ENCODE data around the gene PCSK5.

The PCSK5 gene

DNA sequence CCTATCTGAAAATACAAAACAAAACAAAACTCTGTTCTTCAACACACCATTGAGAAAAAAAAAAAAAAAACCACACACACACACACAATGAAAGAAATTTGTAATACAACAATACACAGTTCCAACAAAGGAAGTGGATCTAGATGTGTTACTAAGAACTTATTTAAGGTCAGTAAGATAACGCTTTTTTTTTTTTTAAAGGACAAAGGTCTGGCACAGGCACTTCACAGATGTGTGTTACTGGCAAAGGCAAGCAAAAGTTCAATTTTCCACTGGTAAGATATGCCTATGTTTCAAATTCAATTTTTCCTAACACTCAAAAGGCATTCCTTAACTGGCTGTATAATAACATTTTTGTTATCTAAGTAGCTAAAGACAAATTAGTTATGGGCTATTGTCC is 500.2 kb downstream of the PCSK5 start:
- no peak for TF ChIP-seq YY1 (IDR thresholded peaks at IDR 0.05; ENCODE audit: low read depth)
- no peak for TF ChIP-seq NFIC (IDR thresholded peaks at IDR 0.05)
- no peak for TF ChIP-seq CREB1 (IDR thresholded peaks at IDR 0.05; ENCODE audit: low read depth)
- TF ChIP-seq FOXM1 (IDR thresholded peaks at IDR 0.05; ENCODE audit: borderline replicate concordance, low read depth): no peak
- TF ChIP-seq RAD21 (IDR thresholded peaks at IDR 0.05; ENCODE audit: low read depth): no peak
- no peak for TF ChIP-seq TEAD4 (IDR thresholded peaks at IDR 0.05)
- TF ChIP-seq EP300 (IDR thresholded peaks at IDR 0.05; ENCODE audit: borderline replicate concordance): no peak
- no peak for TF ChIP-seq TAF1 (IDR thresholded peaks at IDR 0.05; ENCODE audit: low read depth)
- no peak for TF ChIP-seq CEBPB (IDR thresholded peaks at IDR 0.05)
- no peak for TF ChIP-seq EGR1 (IDR thresholded peaks at IDR 0.05)
- TF ChIP-seq, protein P1, sequence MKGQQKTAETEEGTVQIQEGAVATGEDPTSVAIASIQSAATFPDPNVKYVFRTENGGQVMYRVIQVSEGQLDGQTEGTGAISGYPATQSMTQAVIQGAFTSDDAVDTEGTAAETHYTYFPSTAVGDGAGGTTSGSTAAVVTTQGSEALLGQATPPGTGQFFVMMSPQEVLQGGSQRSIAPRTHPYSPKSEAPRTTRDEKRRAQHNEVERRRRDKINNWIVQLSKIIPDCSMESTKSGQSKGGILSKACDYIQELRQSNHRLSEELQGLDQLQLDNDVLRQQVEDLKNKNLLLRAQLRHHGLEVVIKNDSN (IDR thresholded peaks at IDR 0.05): no peak
- TF ChIP-seq, protein P2, sequence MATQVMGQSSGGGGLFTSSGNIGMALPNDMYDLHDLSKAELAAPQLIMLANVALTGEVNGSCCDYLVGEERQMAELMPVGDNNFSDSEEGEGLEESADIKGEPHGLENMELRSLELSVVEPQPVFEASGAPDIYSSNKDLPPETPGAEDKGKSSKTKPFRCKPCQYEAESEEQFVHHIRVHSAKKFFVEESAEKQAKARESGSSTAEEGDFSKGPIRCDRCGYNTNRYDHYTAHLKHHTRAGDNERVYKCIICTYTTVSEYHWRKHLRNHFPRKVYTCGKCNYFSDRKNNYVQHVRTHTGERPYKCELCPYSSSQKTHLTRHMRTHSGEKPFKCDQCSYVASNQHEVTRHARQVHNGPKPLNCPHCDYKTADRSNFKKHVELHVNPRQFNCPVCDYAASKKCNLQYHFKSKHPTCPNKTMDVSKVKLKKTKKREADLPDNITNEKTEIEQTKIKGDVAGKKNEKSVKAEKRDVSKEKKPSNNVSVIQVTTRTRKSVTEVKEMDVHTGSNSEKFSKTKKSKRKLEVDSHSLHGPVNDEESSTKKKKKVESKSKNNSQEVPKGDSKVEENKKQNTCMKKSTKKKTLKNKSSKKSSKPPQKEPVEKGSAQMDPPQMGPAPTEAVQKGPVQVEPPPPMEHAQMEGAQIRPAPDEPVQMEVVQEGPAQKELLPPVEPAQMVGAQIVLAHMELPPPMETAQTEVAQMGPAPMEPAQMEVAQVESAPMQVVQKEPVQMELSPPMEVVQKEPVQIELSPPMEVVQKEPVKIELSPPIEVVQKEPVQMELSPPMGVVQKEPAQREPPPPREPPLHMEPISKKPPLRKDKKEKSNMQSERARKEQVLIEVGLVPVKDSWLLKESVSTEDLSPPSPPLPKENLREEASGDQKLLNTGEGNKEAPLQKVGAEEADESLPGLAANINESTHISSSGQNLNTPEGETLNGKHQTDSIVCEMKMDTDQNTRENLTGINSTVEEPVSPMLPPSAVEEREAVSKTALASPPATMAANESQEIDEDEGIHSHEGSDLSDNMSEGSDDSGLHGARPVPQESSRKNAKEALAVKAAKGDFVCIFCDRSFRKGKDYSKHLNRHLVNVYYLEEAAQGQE (IDR thresholded peaks at IDR 0.05; ENCODE audit: low read depth): no peak

DNA sequence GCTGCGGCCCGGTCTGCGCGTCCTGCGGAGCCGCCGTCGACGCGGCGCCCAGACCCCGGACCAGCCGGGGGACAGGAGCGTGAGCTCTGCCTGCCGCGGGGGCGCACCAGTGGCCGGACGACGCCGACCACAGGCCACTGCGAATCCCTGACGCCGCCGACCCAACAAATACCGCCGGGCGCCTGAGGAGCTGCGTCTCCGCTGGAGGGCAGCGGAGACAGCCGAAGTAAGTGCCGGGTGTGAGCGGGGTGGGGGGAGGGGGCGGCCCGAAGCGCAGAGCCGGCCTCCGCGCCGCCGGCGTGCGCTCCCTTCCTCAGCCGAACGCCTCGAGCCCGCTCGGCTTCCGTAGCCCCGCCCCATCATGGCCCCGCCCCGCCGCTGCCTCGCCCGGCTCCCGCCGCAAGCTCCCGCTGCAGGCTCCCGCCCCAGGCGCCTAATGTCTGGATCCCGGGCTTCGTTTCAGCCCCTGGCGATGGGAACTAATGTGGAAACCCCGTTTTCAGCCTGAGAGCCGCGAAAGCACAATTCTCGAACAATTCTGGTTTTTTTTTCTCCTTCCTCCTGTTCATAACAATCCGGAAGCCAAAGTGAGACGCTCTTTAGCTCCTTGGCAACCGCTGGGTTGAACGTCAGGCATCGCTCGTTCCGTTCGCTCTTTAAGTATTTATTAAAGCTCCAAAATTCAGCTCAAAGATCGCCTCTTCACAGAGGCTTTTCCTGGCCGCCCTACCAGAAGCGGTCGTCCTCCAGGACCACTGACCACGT is 503.9 kb downstream of the PCSK5 start, which contains the start of gene RFK:
RFK (minus strand) TSS at position 232 of the 765 bp plus-strand sequence. CDS start 255 bp downstream, outside the sequence.
- peak; percentile 81; the same call in 1 of the 2 replicates for TF ChIP-seq ZBTB7A (IDR thresholded peaks at IDR 0.05; ENCODE audit: low read depth)
- TF ChIP-seq EGR1 (IDR thresholded peaks at IDR 0.05): no peak
- TF ChIP-seq, protein P3, sequence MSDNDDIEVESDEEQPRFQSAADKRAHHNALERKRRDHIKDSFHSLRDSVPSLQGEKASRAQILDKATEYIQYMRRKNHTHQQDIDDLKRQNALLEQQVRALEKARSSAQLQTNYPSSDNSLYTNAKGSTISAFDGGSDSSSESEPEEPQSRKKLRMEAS (IDR thresholded peaks at IDR 0.05): peak; percentile 53; the same call in 1 of the 2 replicates
- 0 out of 2 replicates have a peak, but pooled peaks have one; percentile 23 for TF ChIP-seq TCF12 (IDR thresholded peaks at IDR 0.05; ENCODE audit: low read depth)
- TF ChIP-seq TAF1 (IDR thresholded peaks at IDR 0.05; ENCODE audit: low read depth): peak; percentile 79
- TF ChIP-seq RAD21 (IDR thresholded peaks at IDR 0.05; ENCODE audit: low read depth): peak; percentile 40; the same call in 1 of the 2 replicates
- TF ChIP-seq, protein P2 (IDR thresholded peaks at IDR 0.05; ENCODE audit: low read depth): no peak

DNA sequence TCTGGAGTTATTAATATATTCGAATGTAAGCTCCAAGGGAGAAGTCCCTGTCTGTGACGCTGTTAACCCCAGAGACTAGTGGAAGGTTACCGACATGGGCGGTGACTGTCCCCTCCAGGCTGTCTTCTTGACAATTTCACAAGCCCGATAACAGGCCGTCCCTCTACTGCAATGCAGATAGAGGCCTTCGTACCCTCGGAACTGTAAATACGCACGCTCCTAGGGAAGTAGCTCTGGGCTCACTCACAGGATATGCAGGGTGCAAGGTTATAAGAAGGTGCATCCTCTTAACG is 504.4 kb downstream of the PCSK5 start:
- TF ChIP-seq, protein P3 (IDR thresholded peaks at IDR 0.05): no peak
- TF ChIP-seq EP300 (IDR thresholded peaks at IDR 0.05; ENCODE audit: borderline replicate concordance): no peak
- no peak for TF ChIP-seq TEAD4 (IDR thresholded peaks at IDR 0.05)
- TF ChIP-seq EGR1 (IDR thresholded peaks at IDR 0.05): no peak
- no peak for TF ChIP-seq NFIC (IDR thresholded peaks at IDR 0.05)
- TF ChIP-seq, protein P1 (IDR thresholded peaks at IDR 0.05): no peak

DNA sequence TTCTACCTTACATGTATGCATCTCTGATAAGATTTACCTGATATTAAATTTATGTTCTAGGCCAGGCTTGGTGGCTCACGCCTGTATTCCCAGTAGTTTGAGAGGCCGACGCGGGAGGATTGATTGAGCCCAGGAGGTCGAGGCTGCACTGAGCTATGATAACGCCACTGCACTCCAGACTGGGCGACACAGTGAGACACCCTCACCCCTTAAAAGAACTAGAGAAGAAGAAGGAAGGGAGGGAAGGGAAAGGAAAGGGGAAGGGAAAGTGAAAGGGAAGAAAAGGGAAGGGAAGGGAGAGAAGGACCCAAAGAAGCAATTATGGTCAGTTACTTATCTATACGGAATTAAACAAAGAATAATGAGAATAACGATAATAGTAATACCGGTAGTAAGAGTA is 504.9 kb downstream of the PCSK5 start:
- TF ChIP-seq, protein P1 (IDR thresholded peaks at IDR 0.05): no peak
- TF ChIP-seq YY1 (IDR thresholded peaks at IDR 0.05; ENCODE audit: low read depth) (no peak), NFIC (IDR thresholded peaks at IDR 0.05) (no peak), EGR1 (IDR thresholded peaks at IDR 0.05) (no peak), FOXM1 (IDR thresholded peaks at IDR 0.05; ENCODE audit: borderline replicate concordance, low read depth) (no peak), RAD21 (IDR thresholded peaks at IDR 0.05; ENCODE audit: low read depth) (no peak), ZBTB7A (IDR thresholded peaks at IDR 0.05; ENCODE audit: low read depth) (no peak), CREB1 (IDR thresholded peaks at IDR 0.05; ENCODE audit: low read depth) (no peak), EP300 (IDR thresholded peaks at IDR 0.05; ENCODE audit: borderline replicate concordance) (no peak), CEBPB (IDR thresholded peaks at IDR 0.05) (no peak), TAF1 (IDR thresholded peaks at IDR 0.05; ENCODE audit: low read depth) (no peak), TEAD4 (IDR thresholded peaks at IDR 0.05) (no peak), TCF12 (IDR thresholded peaks at IDR 0.05; ENCODE audit: low read depth) (no peak)
- TF ChIP-seq, protein P2 (IDR thresholded peaks at IDR 0.05; ENCODE audit: low read depth): no peak
- TF ChIP-seq, protein P3 (IDR thresholded peaks at IDR 0.05): no peak

Data from Ishikawa (cell line).